GM15510 (cell line): ENCODE measurements around the gene PRM2.

Source experiments
- POLR2A ChIP-seq: IDR thresholded peaks from 3 replicates; pipeline ENCODE4 v1.6.1; 2011; ENCODE audit warnings: borderline replicate concordance; ENCODE audit not compliant: insufficient read length; ENCODE audit errors: extremely low read depth

PRM2 gene

DNA sequence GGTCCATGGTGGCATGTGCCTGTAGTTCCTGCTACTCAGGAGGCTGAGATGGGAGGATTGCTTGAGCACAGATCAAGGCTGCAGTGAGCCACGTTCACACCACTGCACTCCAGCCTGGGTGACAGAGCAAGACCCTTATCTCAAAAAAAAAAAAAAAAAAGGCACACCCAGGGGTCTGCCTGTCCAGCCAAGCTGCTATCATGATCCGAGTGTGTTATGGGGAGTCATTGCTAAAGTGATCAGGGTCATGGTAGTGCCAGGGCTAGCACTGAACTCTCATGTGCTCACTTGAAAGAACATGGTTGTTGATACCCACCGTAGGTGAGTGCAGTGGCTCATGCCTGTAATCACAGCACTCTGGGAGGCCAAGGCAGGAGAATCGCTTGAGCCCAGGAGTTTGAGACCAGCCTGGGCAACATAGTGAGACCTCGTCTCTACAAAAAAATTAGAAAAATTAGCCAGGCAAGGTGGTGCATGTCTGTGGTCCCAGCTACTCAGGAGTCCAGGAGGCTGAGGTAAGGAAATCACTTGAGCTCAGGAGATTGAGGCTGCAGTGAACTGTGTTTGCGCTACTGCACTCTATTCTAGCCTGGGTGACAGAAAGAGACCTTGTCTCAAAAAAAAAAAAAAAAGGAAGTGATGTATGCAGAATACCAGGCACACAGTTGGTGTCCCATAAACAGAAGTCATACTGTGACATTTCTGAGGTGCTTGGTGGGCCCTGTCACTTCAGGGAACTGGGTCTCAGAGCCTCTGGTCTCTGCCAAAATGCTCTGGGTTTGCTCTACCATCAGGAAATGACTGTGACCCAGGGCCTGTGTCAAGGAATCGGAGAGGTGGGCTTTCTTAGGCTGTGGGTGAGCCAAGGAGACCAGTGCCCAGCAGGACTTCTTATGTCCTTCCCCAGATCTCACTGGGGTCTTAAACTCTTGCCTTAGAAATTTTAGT, 2.7 kb upstream of the PRM2 start:
- no peak for TF ChIP-seq POLR2A

- TF ChIP-seq POLR2A: no peak
Measured at GRCh38 chr16:11277607-11278337, 1.5 kb upstream of the PRM2 start.

GRCh38 chr16:11276896-11277593, 765 bp upstream of the PRM2 start:
- TF ChIP-seq POLR2A: no peak

DNA sequence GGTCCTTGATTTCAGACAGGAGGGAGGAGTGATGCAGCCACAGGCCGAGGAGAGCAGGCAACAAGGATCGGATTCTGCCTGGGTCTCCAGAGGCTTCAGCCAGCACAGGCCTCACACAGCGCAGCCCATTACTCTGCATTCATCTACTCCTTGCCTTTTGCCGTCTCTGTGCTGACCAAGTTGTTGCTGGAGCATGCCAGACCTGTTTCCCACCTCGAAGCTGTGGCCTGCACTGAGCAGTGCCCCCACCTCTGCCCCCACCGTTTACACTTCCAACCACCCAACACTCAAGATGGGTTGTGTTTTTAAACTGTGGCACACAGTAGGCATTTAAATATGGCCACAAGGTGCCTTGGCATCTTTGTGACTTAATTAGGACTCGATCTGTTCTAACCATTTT, 1.3 kb downstream of the PRM2 start:
- no peak for TF ChIP-seq POLR2A

DNA sequence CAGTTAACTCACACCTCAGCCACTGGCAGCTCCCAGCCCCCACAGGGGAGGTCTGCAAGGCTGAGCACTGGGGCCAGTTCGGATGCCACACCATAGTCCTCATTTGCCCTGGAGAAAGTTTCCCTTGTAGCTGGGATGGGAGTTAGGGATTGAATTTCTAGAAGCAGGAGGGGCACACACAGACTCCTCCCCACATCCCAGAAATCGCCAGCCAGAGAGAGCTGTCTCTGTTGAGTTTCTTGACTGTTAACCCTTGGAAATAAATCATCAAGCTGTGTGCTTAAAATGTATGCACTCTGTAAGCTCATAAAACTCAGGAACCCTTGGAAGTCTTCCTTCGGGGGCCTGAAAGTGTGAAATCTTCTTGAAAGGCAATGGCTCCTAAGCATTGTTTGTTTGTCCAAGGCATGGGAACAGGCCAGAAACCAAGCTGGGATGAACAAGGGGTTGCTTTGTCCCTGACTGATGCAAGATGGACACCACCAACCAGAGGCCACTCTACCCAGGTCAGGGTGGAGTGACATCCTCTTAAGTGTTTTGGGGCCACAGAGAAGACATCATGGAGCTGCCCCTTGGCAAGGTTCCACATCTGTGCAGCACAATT, 2.5 kb downstream of the PRM2 start:
- no peak for TF ChIP-seq POLR2A

- TF ChIP-seq POLR2A: no peak
Measured at GRCh38 chr16:11272921-11273720, 3.2 kb downstream of the PRM2 start, which contains the start of gene PRM3. PRM3 (minus strand) TSS chr16:11273629; CDS start chr16:11273595, 34 bp downstream.

DNA sequence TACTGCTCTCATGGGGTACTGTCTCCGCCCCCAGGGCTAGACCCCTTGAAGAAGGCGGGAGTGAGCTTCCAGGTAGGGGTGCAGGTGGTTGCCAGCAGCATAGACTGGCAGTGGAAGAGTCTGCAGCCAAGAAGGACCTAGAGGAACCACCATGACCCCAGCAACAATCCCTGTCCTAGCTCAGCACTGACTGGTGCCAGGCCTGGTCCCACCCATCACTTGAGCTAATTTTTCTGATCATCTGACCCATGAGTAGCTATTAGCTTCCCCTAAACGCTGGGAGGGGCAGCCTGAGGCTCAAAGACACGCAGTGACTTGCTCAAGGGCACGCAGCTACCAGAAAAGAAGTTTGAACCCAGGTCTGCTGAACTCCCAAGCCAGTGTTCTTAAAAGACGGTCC, 3.8 kb downstream of the PRM2 start:
- no peak for TF ChIP-seq POLR2A

- no peak for TF ChIP-seq POLR2A
Measured at GRCh38 chr16:11271610-11272009, 4.7 kb downstream of the PRM2 start.

GRCh38 chr16:11270602-11271162, 5.6 kb downstream of the PRM2 start:
- no peak for TF ChIP-seq POLR2A

- TF ChIP-seq POLR2A: no peak
Measured at GRCh38 chr16:11268921-11269375, 7.3 kb downstream of the PRM2 start, which contains the start of gene TNP2. TNP2 (minus strand) TSS chr16:11269325; CDS start chr16:11269262, 63 bp downstream.

GRCh38 chr16:11265124-11265523, 11.2 kb downstream of the PRM2 start:
- TF ChIP-seq POLR2A: no peak

- no peak for TF ChIP-seq POLR2A
Measured at GRCh38 chr16:11264155-11264832, 12.0 kb downstream of the PRM2 start.

DNA sequence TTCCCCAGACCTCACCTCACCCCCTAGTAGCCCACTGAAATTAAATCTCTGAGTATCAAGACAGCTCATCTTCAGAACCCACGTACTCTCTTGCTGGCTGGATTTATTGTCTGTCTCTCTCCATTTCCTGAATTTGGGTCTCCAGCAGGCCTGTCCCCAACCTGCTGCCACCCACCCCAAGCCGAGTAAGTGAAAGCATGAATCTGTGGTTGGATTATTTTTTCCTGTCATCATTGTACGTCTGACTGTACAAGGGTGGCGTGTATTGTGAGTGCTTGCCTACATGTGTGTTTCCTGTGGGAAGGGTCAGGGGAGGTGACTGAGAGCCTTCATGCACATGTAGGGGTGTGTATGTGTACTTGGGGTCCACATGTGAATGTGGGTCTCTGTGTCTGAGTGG, 12.5 kb downstream of the PRM2 start:
- no peak for TF ChIP-seq POLR2A

DNA sequence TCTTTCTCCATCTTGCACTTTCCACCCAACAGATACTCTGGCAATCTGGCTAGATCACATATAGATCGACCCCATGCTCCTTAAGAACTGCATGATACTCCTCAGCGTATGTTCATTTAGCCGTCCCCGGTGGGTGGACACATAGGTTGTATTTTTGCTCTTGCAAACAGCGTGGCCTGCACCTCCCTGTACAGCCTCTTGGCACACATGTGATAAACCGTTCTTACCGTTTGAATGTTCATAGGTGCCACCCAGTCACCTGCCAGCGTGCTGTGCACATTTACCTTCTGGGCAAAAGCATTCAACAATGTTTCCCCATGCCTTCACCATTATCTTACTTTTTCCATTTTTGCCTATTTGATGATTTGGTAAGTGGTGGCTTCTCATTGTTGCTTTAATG, 13.4 kb downstream of the PRM2 start:
- TF ChIP-seq POLR2A: no peak

- TF ChIP-seq POLR2A: no peak
Measured at GRCh38 chr16:11260596-11260966, 15.7 kb downstream of the PRM2 start.
